Measurements from ENCODE around the gene CAP2.
"Not testable (repeated sequence)": the region's sequence is repeated elsewhere in the genome, so short reads cannot be mapped to it uniquely, and the experiment has no call there.

CAP2 gene

GRCh38 chr6:17542243-17542642 lies 148.8 kb downstream of the CAP2 start:
- peaks cover 7% of the 10 kb centered on the region for H3K27me3 Mint-ChIP-seq
- no peak for ATAC-seq (ENCODE audit: low read depth)
- DNase-seq (ENCODE audit: low spot score in 2 of 2) = no peak
- H3K9me3 Mint-ChIP-seq = no peaks in the 10 kb centered on the region
- no peaks in the 10 kb centered on the region for H3K36me3 Mint-ChIP-seq
- no peaks in the 10 kb centered on the region for H3K4me1 Mint-ChIP-seq
- no peak overlapping the region for H3K27ac Mint-ChIP-seq
- no peak overlapping the region for H3K4me3 Mint-ChIP-seq

DNA sequence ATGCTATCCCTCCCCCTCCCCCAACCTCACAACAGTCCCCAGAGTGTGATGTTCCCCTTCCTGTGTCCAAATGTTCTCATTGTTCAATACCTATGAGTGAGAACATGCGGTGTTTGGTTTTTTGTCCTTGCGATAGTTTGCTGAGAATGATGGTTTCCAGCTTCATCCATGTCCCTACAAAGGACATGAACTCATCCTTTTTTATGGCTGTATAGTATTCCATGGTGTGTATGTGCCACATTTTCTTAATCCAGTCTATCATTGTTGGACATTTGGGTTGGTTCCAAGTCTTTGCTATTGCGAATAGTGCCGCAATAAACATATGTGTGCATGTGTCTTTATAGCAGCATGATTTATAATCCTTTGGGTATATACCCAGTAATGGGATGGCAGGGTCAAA lies 152.3 kb downstream of the CAP2 start:
- DNase-seq (ENCODE audit: low spot score in 2 of 2); ATAC-seq (ENCODE audit: low read depth); H3K27ac Mint-ChIP-seq; H3K27me3 Mint-ChIP-seq; H3K4me1 Mint-ChIP-seq; H3K9me3 Mint-ChIP-seq; H3K36me3 Mint-ChIP-seq; H3K4me3 Mint-ChIP-seq: not testable (repeated sequence)

GRCh38 chr6:17551383-17551958 lies 158.1 kb downstream of the CAP2 start:
- Mint-ChIP-seq H3K4me1 (no peaks in the 10 kb centered on the region), H3K27ac (no peak overlapping the region), H3K27me3 (no peaks in the 10 kb centered on the region), H3K36me3 (no peaks in the 10 kb centered on the region), H3K9me3 (no peaks in the 10 kb centered on the region), H3K4me3 (no peak overlapping the region)
- DNase-seq (ENCODE audit: low spot score in 2 of 2) = no peak
- ATAC-seq (ENCODE audit: low read depth) = no peak

DNA sequence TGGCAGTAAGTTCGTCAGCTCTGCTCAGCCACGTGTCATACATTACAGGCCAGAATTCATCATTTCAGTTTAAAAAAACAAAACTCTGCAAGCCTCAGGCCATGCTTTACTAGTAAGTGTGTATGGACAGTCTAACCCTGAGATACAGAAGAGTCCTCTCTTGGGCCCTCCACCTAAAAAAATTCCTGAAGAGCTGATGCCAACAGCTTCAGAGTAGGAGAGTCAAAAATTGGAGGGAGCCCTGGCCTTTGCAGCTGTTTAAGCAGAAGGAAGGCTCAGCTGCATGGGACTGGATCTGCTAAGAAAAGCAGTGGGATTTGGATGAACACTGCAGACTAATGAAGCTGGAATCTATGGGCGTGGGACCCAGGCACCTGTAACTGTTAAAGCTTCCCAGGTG lies 159.5 kb downstream of the CAP2 start:
- no peaks in the 10 kb centered on the region for H3K27me3 Mint-ChIP-seq
- no peaks in the 10 kb centered on the region for H3K9me3 Mint-ChIP-seq
- no peak overlapping the region for H3K4me3 Mint-ChIP-seq
- no peak overlapping the region for H3K27ac Mint-ChIP-seq
- ATAC-seq (ENCODE audit: low read depth) = no peak
- no peaks in the 10 kb centered on the region for H3K36me3 Mint-ChIP-seq
- no peak for DNase-seq (ENCODE audit: low spot score in 2 of 2)
- H3K4me1 Mint-ChIP-seq = no peaks in the 10 kb centered on the region

DNA sequence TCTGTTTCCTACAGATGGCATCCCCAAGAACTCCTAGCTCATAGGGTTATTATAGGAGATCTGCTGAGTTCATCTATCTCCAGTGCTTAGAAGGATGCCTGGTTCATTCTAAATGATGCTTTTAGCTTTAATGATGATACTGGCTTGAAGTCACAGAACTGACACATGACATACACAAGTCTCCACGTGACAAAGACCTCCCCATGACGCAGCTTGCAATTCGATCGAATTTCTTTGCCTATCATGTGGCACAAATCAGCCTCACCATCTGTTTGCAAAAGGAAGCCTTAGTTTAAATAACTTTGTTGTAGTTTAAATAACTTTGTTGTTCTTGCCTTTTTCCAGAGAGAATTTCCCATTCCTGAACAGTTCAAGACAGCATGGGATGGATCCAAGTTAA lies 162.6 kb downstream of the CAP2 start:
- Mint-ChIP-seq H3K4me3 (no peak overlapping the region), H3K36me3 (no peaks in the 10 kb centered on the region), H3K27ac (no peak overlapping the region), H3K9me3 (no peaks in the 10 kb centered on the region), H3K27me3 (no peaks in the 10 kb centered on the region), H3K4me1 (no peaks in the 10 kb centered on the region)
- DNase-seq (ENCODE audit: low spot score in 2 of 2) (no peak), ATAC-seq (ENCODE audit: low read depth) (no peak)

DNA sequence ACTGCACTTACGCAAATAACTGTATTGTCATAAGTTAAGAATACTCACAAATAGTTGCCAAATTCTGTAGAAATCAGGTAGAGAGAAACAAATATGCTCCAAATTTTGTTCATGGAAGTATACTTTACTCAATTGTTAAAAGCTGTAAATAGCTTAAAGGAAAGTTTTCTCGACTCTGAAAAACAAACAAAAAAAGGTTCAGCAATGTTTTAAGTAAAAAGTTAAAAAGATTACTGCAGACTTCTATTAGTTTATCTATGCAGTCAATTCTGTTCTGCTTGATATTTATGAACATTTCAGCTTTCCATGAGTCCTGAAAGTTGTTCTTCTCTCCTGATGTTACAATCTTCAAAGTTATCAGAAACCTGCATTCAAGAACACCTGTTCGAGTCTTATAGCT lies 169.2 kb downstream of the CAP2 start:
- Mint-ChIP-seq H3K36me3 (peaks cover 1% of the 10 kb centered on the region), H3K4me3 (no peak overlapping the region), H3K4me1 (no peaks in the 10 kb centered on the region), H3K9me3 (peaks cover 5% of the 10 kb centered on the region), H3K27me3 (no peaks in the 10 kb centered on the region), H3K27ac (no peak overlapping the region)
- DNase-seq (ENCODE audit: low spot score in 2 of 2) = no peak
- no peak for ATAC-seq (ENCODE audit: low read depth)

DNA sequence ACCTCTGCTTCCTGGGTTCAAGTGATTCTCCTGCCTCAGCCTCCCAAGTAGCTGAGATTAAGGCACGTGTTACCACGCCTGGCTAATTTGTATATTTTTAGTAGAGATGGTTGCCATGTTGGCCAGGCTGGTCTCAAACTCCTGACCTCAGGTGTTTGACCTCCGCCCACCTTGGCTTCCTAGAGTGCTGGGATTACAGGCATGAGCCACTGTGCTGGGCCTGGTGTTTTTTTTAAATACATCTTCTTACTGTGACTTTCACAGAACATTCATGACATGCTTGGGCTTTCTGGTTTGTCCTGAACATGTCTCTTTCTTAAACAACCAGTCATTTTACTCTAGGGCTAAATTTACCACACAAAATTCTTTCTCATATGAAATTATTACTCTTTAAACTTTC lies 172.0 kb downstream of the CAP2 start:
- ATAC-seq (ENCODE audit: low read depth) = no peak
- no peaks in the 10 kb centered on the region for H3K4me1 Mint-ChIP-seq
- no peak overlapping the region for H3K4me3 Mint-ChIP-seq
- peaks cover 5% of the 10 kb centered on the region for H3K9me3 Mint-ChIP-seq
- H3K27ac Mint-ChIP-seq = no peak overlapping the region
- peaks cover 1% of the 10 kb centered on the region for H3K36me3 Mint-ChIP-seq
- no peak for DNase-seq (ENCODE audit: low spot score in 2 of 2)
- H3K27me3 Mint-ChIP-seq = no peaks in the 10 kb centered on the region

GRCh38 chr6:17574866-17575560 lies 181.6 kb downstream of the CAP2 start:
- no peak overlapping the region for H3K27ac Mint-ChIP-seq
- H3K4me1 Mint-ChIP-seq = no peaks in the 10 kb centered on the region
- no peak for ATAC-seq (ENCODE audit: low read depth)
- peaks cover 2% of the 10 kb centered on the region for H3K36me3 Mint-ChIP-seq
- DNase-seq (ENCODE audit: low spot score in 2 of 2) = no peak
- H3K9me3 Mint-ChIP-seq = peaks cover 8% of the 10 kb centered on the region
- H3K4me3 Mint-ChIP-seq = no peak overlapping the region
- peaks cover 7% of the 10 kb centered on the region for H3K27me3 Mint-ChIP-seq

GRCh38 chr6:17577059-17577458 lies 183.7 kb downstream of the CAP2 start:
- Mint-ChIP-seq H3K4me3 (no peak overlapping the region), H3K4me1 (peaks cover 2% of the 10 kb centered on the region), H3K36me3 (peaks cover 2% of the 10 kb centered on the region), H3K27ac (no peak overlapping the region), H3K27me3 (peaks cover 5% of the 10 kb centered on the region), H3K9me3 (peaks cover 8% of the 10 kb centered on the region)
- DNase-seq (ENCODE audit: low spot score in 2 of 2) = no peak
- ATAC-seq (ENCODE audit: low read depth) = no peak

DNA sequence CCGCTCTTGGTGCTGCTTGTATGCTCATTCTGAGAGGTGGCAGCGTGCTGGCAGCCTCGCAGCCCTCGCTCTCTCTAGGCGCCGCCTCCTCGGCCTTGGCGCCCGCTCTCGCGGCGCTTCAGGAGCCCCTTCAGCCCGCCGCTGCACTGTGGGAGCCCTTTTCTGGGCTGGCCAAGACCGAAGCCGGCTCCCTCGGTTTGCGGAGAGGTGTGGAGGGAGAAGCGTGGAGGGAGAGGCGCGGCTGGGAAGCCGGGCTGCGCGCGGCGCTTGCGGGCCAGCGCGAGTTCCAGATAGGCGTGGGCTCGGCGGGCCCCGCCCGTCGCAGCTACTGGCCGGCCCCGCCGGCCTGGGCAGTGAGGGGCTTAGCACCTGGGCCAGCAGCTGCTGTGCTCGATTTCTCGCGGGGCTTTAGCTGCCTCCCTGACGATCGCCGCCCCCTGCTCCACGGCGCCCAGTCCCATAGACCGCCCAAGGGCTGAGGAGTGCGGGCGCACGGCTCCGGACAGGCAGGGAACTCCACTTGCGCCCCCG lies 187.2 kb downstream of the CAP2 start:
- H3K27me3 Mint-ChIP-seq = no peaks in the 10 kb centered on the region
- H3K36me3 Mint-ChIP-seq = peaks cover 2% of the 10 kb centered on the region
- H3K9me3 Mint-ChIP-seq = peaks cover 8% of the 10 kb centered on the region
- no peak overlapping the region for H3K27ac Mint-ChIP-seq
- peak; percentile 57 for ATAC-seq (ENCODE audit: low read depth)
- peaks cover 2% of the 10 kb centered on the region for H3K4me1 Mint-ChIP-seq
- peak overlapping the region; percentile 77 for H3K4me3 Mint-ChIP-seq
- DNase-seq (ENCODE audit: low spot score in 2 of 2) = no peak

DNA sequence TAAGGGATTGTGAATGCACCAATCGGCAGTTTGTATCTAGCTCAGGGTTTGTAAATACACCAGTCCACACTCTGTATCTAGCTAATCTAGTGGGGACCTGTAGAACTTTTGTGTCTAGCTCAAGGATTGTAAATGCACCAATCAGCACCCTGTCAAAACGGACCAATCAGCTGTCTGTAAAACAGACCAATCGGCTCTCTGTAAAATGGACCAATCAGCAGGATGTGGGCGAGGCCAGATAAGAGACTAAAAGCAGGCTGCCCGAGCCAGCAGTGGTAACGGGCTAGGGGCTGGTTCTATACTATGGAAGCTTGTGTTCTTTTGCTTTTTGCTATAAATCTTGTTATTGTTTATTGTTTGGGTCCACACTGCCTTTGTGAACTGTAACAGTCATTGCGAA lies 187.9 kb downstream of the CAP2 start:
- not testable (repeated sequence) for DNase-seq (ENCODE audit: low spot score in 2 of 2); H3K9me3 Mint-ChIP-seq; ATAC-seq (ENCODE audit: low read depth); H3K27ac Mint-ChIP-seq; H3K36me3 Mint-ChIP-seq; H3K4me1 Mint-ChIP-seq; H3K27me3 Mint-ChIP-seq
- peak overlapping the region; percentile 4 for H3K4me3 Mint-ChIP-seq

DNA sequence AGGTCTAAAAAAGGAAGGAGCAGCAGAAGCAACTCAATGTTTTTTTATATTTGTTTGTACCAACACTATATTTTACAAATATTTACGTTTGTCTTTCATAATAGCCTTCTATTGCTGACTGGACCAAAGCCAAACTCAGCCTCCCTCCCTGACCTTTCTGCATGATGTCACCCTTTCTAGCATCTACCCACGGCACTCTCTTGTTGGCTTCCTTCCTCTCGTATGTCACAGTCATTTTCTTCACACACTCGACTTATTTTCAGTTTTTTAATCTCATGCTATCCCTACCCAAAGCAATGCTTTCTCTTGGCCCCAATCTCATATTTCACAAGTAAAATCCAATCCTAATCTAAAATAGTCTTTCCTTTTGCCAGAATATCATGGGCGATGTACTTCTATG lies 190.4 kb downstream of the CAP2 start:
- Mint-ChIP-seq H3K4me1 (peaks cover 2% of the 10 kb centered on the region), H3K36me3 (no peaks in the 10 kb centered on the region), H3K4me3 (no peak overlapping the region), H3K9me3 (no peaks in the 10 kb centered on the region), H3K27me3 (peaks cover under 1% of the 10 kb centered on the region), H3K27ac (no peak overlapping the region)
- DNase-seq (ENCODE audit: low spot score in 2 of 2) (no peak), ATAC-seq (ENCODE audit: low read depth) (no peak)

DNA sequence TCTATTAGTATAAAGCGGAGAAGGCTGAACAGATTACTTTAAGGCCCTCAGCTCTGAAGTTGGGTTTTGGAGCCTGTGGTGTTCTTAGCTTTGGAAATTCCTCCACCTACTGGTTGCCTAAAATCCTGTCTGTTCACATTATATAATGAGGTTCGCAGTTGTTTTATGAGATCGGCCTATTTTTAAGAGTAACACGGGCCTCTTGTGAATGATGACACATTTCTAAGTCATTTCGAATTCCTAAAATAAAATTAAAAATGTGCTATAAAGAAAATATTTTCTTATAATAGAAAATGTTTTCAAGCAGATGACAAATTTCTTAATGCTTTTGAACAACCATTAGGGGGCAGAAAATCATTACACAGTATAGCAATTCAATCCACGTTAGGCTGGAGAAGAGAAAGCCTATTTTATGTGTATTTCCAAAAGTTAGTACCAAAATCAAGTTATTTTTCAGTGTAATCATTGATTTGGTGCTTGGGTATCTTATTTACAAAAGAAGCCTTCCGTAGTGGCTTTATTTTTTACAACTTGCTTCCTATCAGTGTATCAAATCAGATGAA lies 190.9 kb downstream of the CAP2 start:
- Mint-ChIP-seq H3K4me1 (peaks cover 2% of the 10 kb centered on the region), H3K27ac (no peak overlapping the region), H3K4me3 (no peak overlapping the region), H3K27me3 (peaks cover 2% of the 10 kb centered on the region), H3K36me3 (no peaks in the 10 kb centered on the region), H3K9me3 (no peaks in the 10 kb centered on the region)
- peak; percentile 68 for ATAC-seq (ENCODE audit: low read depth)
- DNase-seq (ENCODE audit: low spot score in 2 of 2) = no peak

GRCh38 chr6:17585766-17586490 lies 192.5 kb downstream of the CAP2 start:
- Mint-ChIP-seq H3K27me3 (peaks cover 2% of the 10 kb centered on the region), H3K27ac (no peak overlapping the region), H3K4me3 (no peak overlapping the region), H3K36me3 (no peaks in the 10 kb centered on the region), H3K9me3 (no peaks in the 10 kb centered on the region), H3K4me1 (no peaks in the 10 kb centered on the region)
- DNase-seq (ENCODE audit: low spot score in 2 of 2) (no peak), ATAC-seq (ENCODE audit: low read depth) (peak; percentile 38)
